Measurements from ENCODE around the gene UBA1.

The UBA1 gene

GRCh38 chrX:47217121-47217851 is 23.7 kb downstream of the UBA1 start:
- ChIA-PET POLR2A (interaction anchor here (0.6 to 1.4 kb wide), 4 partner anchors 14 to 88 kb away, joined by 3 to 10 read pairs (median 3); partner anchors contain the start of gene USP11), CTCF (interaction anchor here (0.7 kb wide), 1 partner anchor 60 kb away, joined by 3 read pairs; no protein-coding TSS in a partner anchor)
- H3K4me3 ChIP-seq (ENCODE audit: control insufficient read depth in 1 of 7, extremely low read depth in 1 of 7, insufficient read depth in 4 of 7, low read depth in 2 of 7, low read length in 6 of 7) = peak overlapping the region in 5 of 7 experiments; percentile 36 to 79 (median 64)
- H3K36me3 ChIP-seq (ENCODE audit: control insufficient read depth in 4 of 4, insufficient read depth in 4 of 4, low read length in 3 of 4) = peaks cover 6 to 56% (median 28%) of the 10 kb centered on the region in 4 experiments
- no peaks in the 10 kb centered on the region for H3K27me3 ChIP-seq (replicated peaks in 2 of 5; ENCODE audit: control insufficient read depth in 4 of 5, insufficient read depth in 5 of 5, low read length in 4 of 5)
- H3K27ac ChIP-seq (ENCODE audit: insufficient read depth in 1 of 2, low read depth in 1 of 2, low read length in 2 of 2, poor library complexity in 1 of 2, severe bottlenecking in 2 of 2) = peak overlapping the region; percentile 62 to 87
- 19% methylated on average over 17 of the region's 22 CpGs for WGBS (ENCODE audit: insufficient coverage)
- H3K9me3 ChIP-seq (ENCODE audit: control extremely low read depth in 1 of 5, control insufficient read depth in 4 of 5, insufficient read depth in 2 of 5, low read depth in 1 of 5, low read length in 4 of 5) = no peaks in the 10 kb centered on the region
- H3K4me1 ChIP-seq (ENCODE audit: control extremely low read depth in 1 of 4, control insufficient read depth in 4 of 4, insufficient read depth in 4 of 4, low read length in 3 of 4) = peaks cover 4 to 38% (median 31%) of the 10 kb centered on the region in 4 experiments
- DNase-seq = peak; percentile 16 to 65 (median 61)

GRCh38 chrX:47217852-47218279 is 24.2 kb downstream of the UBA1 start:
- ChIA-PET POLR2A (interaction anchor here (0.6 to 1.4 kb wide), 4 partner anchors 13 to 88 kb away, joined by 3 to 10 read pairs (median 3); partner anchors contain the start of gene USP11), CTCF (interaction anchor here (0.7 kb wide), 1 partner anchor 60 kb away, joined by 3 read pairs; no protein-coding TSS in a partner anchor)
- no peaks in the 10 kb centered on the region for H3K9me3 ChIP-seq (ENCODE audit: control extremely low read depth in 1 of 5, control insufficient read depth in 4 of 5, insufficient read depth in 2 of 5, low read depth in 1 of 5, low read length in 4 of 5)
- peak; percentile 97 to 100 (median 100) for DNase-seq
- H3K36me3 ChIP-seq (ENCODE audit: control insufficient read depth in 4 of 4, insufficient read depth in 4 of 4, low read length in 3 of 4) = peaks cover 4 to 51% (median 22%) of the 10 kb centered on the region in 4 experiments
- no peaks in the 10 kb centered on the region for H3K27me3 ChIP-seq (replicated peaks in 2 of 5; ENCODE audit: control insufficient read depth in 4 of 5, insufficient read depth in 5 of 5, low read length in 4 of 5)
- H3K4me3 ChIP-seq (ENCODE audit: control insufficient read depth in 1 of 7, extremely low read depth in 1 of 7, insufficient read depth in 4 of 7, low read depth in 2 of 7, low read length in 6 of 7) = peak overlapping the region; percentile 67 to 93 (median 86)
- 3% methylated on average over 28 of the region's 31 CpGs for WGBS (ENCODE audit: insufficient coverage)
- H3K27ac ChIP-seq (ENCODE audit: insufficient read depth in 1 of 2, low read depth in 1 of 2, low read length in 2 of 2, poor library complexity in 1 of 2, severe bottlenecking in 2 of 2) = peak overlapping the region; percentile 92 to 98
- peaks cover 4 to 38% (median 31%) of the 10 kb centered on the region in 4 experiments for H3K4me1 ChIP-seq (ENCODE audit: control extremely low read depth in 1 of 4, control insufficient read depth in 4 of 4, insufficient read depth in 4 of 4, low read length in 3 of 4)

- ChIA-PET CTCF (interaction anchor here (0.7 to 1.0 kb wide), 2 partner anchors 32 to 61 kb away, joined by 3 read pairs; no protein-coding TSS in a partner anchor), POLR2A (interaction anchor here (1.3 to 1.4 kb wide), 2 partner anchors 15 to 24 kb away, joined by 3 to 10 read pairs; partner anchors contain the start of gene USP11)
- H3K9me3 ChIP-seq (ENCODE audit: control extremely low read depth in 1 of 5, control insufficient read depth in 4 of 5, insufficient read depth in 2 of 5, low read depth in 1 of 5, low read length in 4 of 5) = no peaks in the 10 kb centered on the region
- WGBS (ENCODE audit: insufficient coverage) = 1% methylated on average over 47 of the region's 61 CpGs
- DNase-seq = peak; percentile 75 to 91 (median 89)
- H3K36me3 ChIP-seq (ENCODE audit: control insufficient read depth in 4 of 4, insufficient read depth in 4 of 4, low read length in 3 of 4) = peaks cover 3 to 51% (median 23%) of the 10 kb centered on the region in 4 experiments
- H3K27ac ChIP-seq (ENCODE audit: insufficient read depth in 1 of 2, low read depth in 1 of 2, low read length in 2 of 2, poor library complexity in 1 of 2, severe bottlenecking in 2 of 2) = peak within 1 kb of the TSS; percentile 92 to 98
- H3K4me1 ChIP-seq (ENCODE audit: control extremely low read depth in 1 of 4, control insufficient read depth in 4 of 4, insufficient read depth in 4 of 4, low read length in 3 of 4) = peaks cover 4 to 38% (median 31%) of the 10 kb centered on the region in 4 experiments
- no peaks in the 10 kb centered on the region for H3K27me3 ChIP-seq (replicated peaks in 2 of 5; ENCODE audit: control insufficient read depth in 4 of 5, insufficient read depth in 5 of 5, low read length in 4 of 5)
- peak within 1 kb of the TSS; percentile 67 to 93 (median 86) for H3K4me3 ChIP-seq (ENCODE audit: control insufficient read depth in 1 of 7, extremely low read depth in 1 of 7, insufficient read depth in 4 of 7, low read depth in 2 of 7, low read length in 6 of 7)
Measured at GRCh38 chrX:47218280-47218919, 24.8 kb downstream of the UBA1 start, which contains the start of gene CDK16. CDK16 (plus strand) TSS chrX:47218681; CDS start chrX:47223558, 4,877 bp downstream.

GRCh38 chrX:47218920-47219815 is 25.5 kb downstream of the UBA1 start:
- H3K36me3 ChIP-seq (ENCODE audit: control insufficient read depth in 4 of 4, insufficient read depth in 4 of 4, low read length in 3 of 4) = peaks cover 3 to 53% (median 26%) of the 10 kb centered on the region in 4 experiments
- POLR2A ChIA-PET = interaction anchor here (1.2 to 1.4 kb wide), 2 partner anchors 14 kb away, joined by 4 to 10 read pairs; partner anchors contain the start of gene USP11
- peak overlapping the region; percentile 92 to 98 for H3K27ac ChIP-seq (ENCODE audit: insufficient read depth in 1 of 2, low read depth in 1 of 2, low read length in 2 of 2, poor library complexity in 1 of 2, severe bottlenecking in 2 of 2)
- H3K9me3 ChIP-seq (ENCODE audit: control extremely low read depth in 1 of 5, control insufficient read depth in 4 of 5, insufficient read depth in 2 of 5, low read depth in 1 of 5, low read length in 4 of 5) = no peaks in the 10 kb centered on the region
- peak; percentile 16 to 56 (median 51) for DNase-seq
- CTCF ChIA-PET = interaction anchor here (1.0 kb wide), 1 partner anchor 33 kb away, joined by 3 read pairs; no protein-coding TSS in a partner anchor
- H3K4me3 ChIP-seq (ENCODE audit: control insufficient read depth in 1 of 7, extremely low read depth in 1 of 7, insufficient read depth in 4 of 7, low read depth in 2 of 7, low read length in 6 of 7) = peak overlapping the region; percentile 67 to 93 (median 86)
- WGBS (ENCODE audit: insufficient coverage) = 25% methylated on average over 39 of the region's 60 CpGs
- H3K27me3 ChIP-seq (replicated peaks in 2 of 5; ENCODE audit: control insufficient read depth in 4 of 5, insufficient read depth in 5 of 5, low read length in 4 of 5) = no peaks in the 10 kb centered on the region
- H3K4me1 ChIP-seq (ENCODE audit: control extremely low read depth in 1 of 4, control insufficient read depth in 4 of 4, insufficient read depth in 4 of 4, low read length in 3 of 4) = peaks cover 4 to 38% (median 31%) of the 10 kb centered on the region in 4 experiments

- H3K36me3 ChIP-seq (ENCODE audit: control insufficient read depth in 4 of 4, insufficient read depth in 4 of 4, low read length in 3 of 4) = peaks cover 5 to 56% (median 37%) of the 10 kb centered on the region in 4 experiments
- no peak overlapping the region for H3K27ac ChIP-seq (ENCODE audit: insufficient read depth in 1 of 2, low read depth in 1 of 2, low read length in 2 of 2, poor library complexity in 1 of 2, severe bottlenecking in 2 of 2)
- CTCF ChIA-PET = interaction anchor here (1.1 kb wide), 1 partner anchor 141 kb away, joined by 4 read pairs; no protein-coding TSS in a partner anchor
- DNase-seq = no peak
- no peak overlapping the region for H3K4me3 ChIP-seq (ENCODE audit: control insufficient read depth in 1 of 7, extremely low read depth in 1 of 7, insufficient read depth in 4 of 7, low read depth in 2 of 7, low read length in 6 of 7)
- H3K27me3 ChIP-seq (replicated peaks in 2 of 5; ENCODE audit: control insufficient read depth in 4 of 5, insufficient read depth in 5 of 5, low read length in 4 of 5) = peaks cover 0 to 9% (median 0%) of the 10 kb centered on the region in 5 experiments
- peaks cover 4 to 33% (median 29%) of the 10 kb centered on the region in 4 experiments for H3K4me1 ChIP-seq (ENCODE audit: control extremely low read depth in 1 of 4, control insufficient read depth in 4 of 4, insufficient read depth in 4 of 4, low read length in 3 of 4)
- POLR2A ChIA-PET = no interaction called here
- no peaks in the 10 kb centered on the region for H3K9me3 ChIP-seq (ENCODE audit: control extremely low read depth in 1 of 5, control insufficient read depth in 4 of 5, insufficient read depth in 2 of 5, low read depth in 1 of 5, low read length in 4 of 5)
- 64% methylated on average over 3 of the region's 4 CpGs for WGBS (ENCODE audit: insufficient coverage)
Measured at GRCh38 chrX:47221756-47222155, 28.1 kb downstream of the UBA1 start.

GRCh38 chrX:47222751-47223350 is 29.2 kb downstream of the UBA1 start:
- 83% methylated on average over 7 of the region's 10 CpGs for WGBS (ENCODE audit: insufficient coverage)
- CTCF ChIA-PET = no interaction called here
- H3K36me3 ChIP-seq (ENCODE audit: control insufficient read depth in 4 of 4, insufficient read depth in 4 of 4, low read length in 3 of 4) = peaks cover 5 to 65% (median 41%) of the 10 kb centered on the region in 4 experiments
- peak; percentile 48 to 73 (median 68) for DNase-seq
- no peak overlapping the region for H3K27ac ChIP-seq (ENCODE audit: insufficient read depth in 1 of 2, low read depth in 1 of 2, low read length in 2 of 2, poor library complexity in 1 of 2, severe bottlenecking in 2 of 2)
- no peaks in the 10 kb centered on the region for H3K9me3 ChIP-seq (ENCODE audit: control extremely low read depth in 1 of 5, control insufficient read depth in 4 of 5, insufficient read depth in 2 of 5, low read depth in 1 of 5, low read length in 4 of 5)
- peaks cover 0 to 9% (median 0%) of the 10 kb centered on the region in 5 experiments for H3K27me3 ChIP-seq (replicated peaks in 2 of 5; ENCODE audit: control insufficient read depth in 4 of 5, insufficient read depth in 5 of 5, low read length in 4 of 5)
- peaks cover 0 to 26% (median 21%) of the 10 kb centered on the region in 4 experiments for H3K4me1 ChIP-seq (ENCODE audit: control extremely low read depth in 1 of 4, control insufficient read depth in 4 of 4, insufficient read depth in 4 of 4, low read length in 3 of 4)
- POLR2A ChIA-PET = no interaction called here
- no peak overlapping the region for H3K4me3 ChIP-seq (ENCODE audit: control insufficient read depth in 1 of 7, extremely low read depth in 1 of 7, insufficient read depth in 4 of 7, low read depth in 2 of 7, low read length in 6 of 7)

Data from common myeloid progenitor, CD34-positive (primary cell).